ENCODE data around the gene CCDC177. TPM values are rescaled to one million over a fixed set of nuclear protein-coding genes. Genes with fewer than 3 reads are reported as not detected.

CCDC177 gene
- total and polyA plus RNA-seq, 5 donors from 2014 or later: not detected

GRCh38 chr14:69535230-69535848 is 39.3 kb downstream of the CCDC177 start:
- Histone ChIP-seq H3K4me3 (ENCODE audit: low read depth, low read length) (no peak overlapping the region), H3K27ac (ENCODE audit: insufficient read depth, low read length, poor library complexity, severe bottlenecking) (no peak overlapping the region), H3K9me3 (ENCODE audit: control insufficient read depth in 2 of 2, low read length in 2 of 2) (no peaks in the 10 kb centered on the region), H3K36me3 (ENCODE audit: control insufficient read depth, insufficient read depth, low read length) (no peaks in the 10 kb centered on the region), H3K27me3 (ENCODE audit: control insufficient read depth, insufficient read depth, low read length) (peaks cover 9% of the 10 kb centered on the region), H3K4me1 (ENCODE audit: control insufficient read depth, insufficient read depth, low read length, poor library complexity, severe bottlenecking) (no peaks in the 10 kb centered on the region)
- H3K36me3 Mint-ChIP-seq: no peaks in the 10 kb centered on the region
- no peak for DNase-seq
- H3K4me1 Mint-ChIP-seq: no peaks in the 10 kb centered on the region
- H3K27me3 Mint-ChIP-seq: peaks cover 43% of the 10 kb centered on the region
- ATAC-seq (ENCODE audit: low read depth in 2 of 2): no peak
- H3K27ac Mint-ChIP-seq: no peak overlapping the region
- H3K4me3 Mint-ChIP-seq: no peak overlapping the region
- H3K9me3 Mint-ChIP-seq: peaks cover 0 to 7% (median 0%) of the 10 kb centered on the region in 7 donors

GRCh38 chr14:69532561-69533340 is 41.9 kb downstream of the CCDC177 start:
- no peaks in the 10 kb centered on the region for H3K36me3 Mint-ChIP-seq
- H3K9me3 ChIP-seq (ENCODE audit: control insufficient read depth in 2 of 2, low read length in 2 of 2): no peaks in the 10 kb centered on the region
- no peak overlapping the region for H3K4me3 ChIP-seq (ENCODE audit: low read depth, low read length)
- H3K27me3 Mint-ChIP-seq: peaks cover 34% of the 10 kb centered on the region
- no peaks in the 10 kb centered on the region for H3K4me1 Mint-ChIP-seq
- no peaks in the 10 kb centered on the region for H3K4me1 ChIP-seq (ENCODE audit: control insufficient read depth, insufficient read depth, low read length, poor library complexity, severe bottlenecking)
- ATAC-seq (ENCODE audit: low read depth in 2 of 2): no peak
- no peak overlapping the region for H3K4me3 Mint-ChIP-seq
- peak overlapping the region in 1 of 3 donors; percentile 69 for H3K27ac Mint-ChIP-seq
- no peaks in the 10 kb centered on the region for H3K36me3 ChIP-seq (ENCODE audit: control insufficient read depth, insufficient read depth, low read length)
- H3K9me3 Mint-ChIP-seq: peaks cover 0 to 3% (median 0%) of the 10 kb centered on the region in 7 donors
- peaks cover 9% of the 10 kb centered on the region for H3K27me3 ChIP-seq (ENCODE audit: control insufficient read depth, insufficient read depth, low read length)
- H3K27ac ChIP-seq (ENCODE audit: insufficient read depth, low read length, poor library complexity, severe bottlenecking): no peak overlapping the region
- DNase-seq: no peak

GRCh38 chr14:69531135-69531534 is 43.5 kb downstream of the CCDC177 start:
- H3K4me3 Mint-ChIP-seq: no peak overlapping the region
- ATAC-seq (ENCODE audit: low read depth in 2 of 2) (no peak), DNase-seq (no peak)
- H3K27ac Mint-ChIP-seq: no peak overlapping the region
- no peaks in the 10 kb centered on the region for H3K36me3 Mint-ChIP-seq
- H3K4me1 ChIP-seq (ENCODE audit: control insufficient read depth, insufficient read depth, low read length, poor library complexity, severe bottlenecking): no peaks in the 10 kb centered on the region
- peaks cover 28% of the 10 kb centered on the region for H3K27me3 Mint-ChIP-seq
- H3K36me3 ChIP-seq (ENCODE audit: control insufficient read depth, insufficient read depth, low read length): no peaks in the 10 kb centered on the region
- no peaks in the 10 kb centered on the region for H3K9me3 ChIP-seq (ENCODE audit: control insufficient read depth in 2 of 2, low read length in 2 of 2)
- H3K9me3 Mint-ChIP-seq: peaks cover 0 to 3% (median 0%) of the 10 kb centered on the region in 7 donors
- no peak overlapping the region for H3K27ac ChIP-seq (ENCODE audit: insufficient read depth, low read length, poor library complexity, severe bottlenecking)
- peaks cover 6% of the 10 kb centered on the region for H3K27me3 ChIP-seq (ENCODE audit: control insufficient read depth, insufficient read depth, low read length)
- H3K4me1 Mint-ChIP-seq: no peaks in the 10 kb centered on the region
- H3K4me3 ChIP-seq (ENCODE audit: low read depth, low read length): no peak overlapping the region

- Histone ChIP-seq H3K27ac (ENCODE audit: insufficient read depth, low read length, poor library complexity, severe bottlenecking) (no peak overlapping the region), H3K27me3 (ENCODE audit: control insufficient read depth, insufficient read depth, low read length) (peaks cover 2% of the 10 kb centered on the region), H3K36me3 (ENCODE audit: control insufficient read depth, insufficient read depth, low read length) (no peaks in the 10 kb centered on the region), H3K9me3 (ENCODE audit: control insufficient read depth in 2 of 2, low read length in 2 of 2) (no peaks in the 10 kb centered on the region), H3K4me3 (ENCODE audit: low read depth, low read length) (no peak overlapping the region), H3K4me1 (ENCODE audit: control insufficient read depth, insufficient read depth, low read length, poor library complexity, severe bottlenecking) (no peaks in the 10 kb centered on the region)
- no peak for DNase-seq
- no peak overlapping the region for H3K4me3 Mint-ChIP-seq
- no peak for ATAC-seq (ENCODE audit: low read depth in 2 of 2)
- H3K27ac Mint-ChIP-seq: no peak overlapping the region
- H3K4me1 Mint-ChIP-seq: no peaks in the 10 kb centered on the region
- peaks cover 24% of the 10 kb centered on the region for H3K27me3 Mint-ChIP-seq
- H3K36me3 Mint-ChIP-seq: no peaks in the 10 kb centered on the region
- peaks cover 0 to 3% (median 0%) of the 10 kb centered on the region in 7 donors for H3K9me3 Mint-ChIP-seq
Measured at GRCh38 chr14:69530095-69530494, 44.6 kb downstream of the CCDC177 start.

GRCh38 chr14:69529563-69529962 is 45.1 kb downstream of the CCDC177 start:
- Mint-ChIP-seq H3K4me3 (no peak overlapping the region), H3K4me1 (no peaks in the 10 kb centered on the region), H3K27me3 (peaks cover 28% of the 10 kb centered on the region), H3K9me3 (no peaks in the 10 kb centered on the region), H3K36me3 (no peaks in the 10 kb centered on the region), H3K27ac (no peak overlapping the region)
- Histone ChIP-seq H3K4me1 (ENCODE audit: control insufficient read depth, insufficient read depth, low read length, poor library complexity, severe bottlenecking) (no peaks in the 10 kb centered on the region), H3K27ac (ENCODE audit: insufficient read depth, low read length, poor library complexity, severe bottlenecking) (no peak overlapping the region), H3K9me3 (ENCODE audit: control insufficient read depth in 2 of 2, low read length in 2 of 2) (no peaks in the 10 kb centered on the region), H3K27me3 (ENCODE audit: control insufficient read depth, insufficient read depth, low read length) (peaks cover 2% of the 10 kb centered on the region), H3K36me3 (ENCODE audit: control insufficient read depth, insufficient read depth, low read length) (no peaks in the 10 kb centered on the region), H3K4me3 (ENCODE audit: low read depth, low read length) (no peak overlapping the region)
- ATAC-seq (ENCODE audit: low read depth in 2 of 2): no peak
- no peak for DNase-seq

- Histone ChIP-seq H3K9me3 (ENCODE audit: control insufficient read depth in 2 of 2, low read length in 2 of 2) (no peaks in the 10 kb centered on the region), H3K4me3 (ENCODE audit: low read depth, low read length) (no peak overlapping the region), H3K36me3 (ENCODE audit: control insufficient read depth, insufficient read depth, low read length) (no peaks in the 10 kb centered on the region), H3K27ac (ENCODE audit: insufficient read depth, low read length, poor library complexity, severe bottlenecking) (no peak overlapping the region), H3K27me3 (ENCODE audit: control insufficient read depth, insufficient read depth, low read length) (peaks cover 2% of the 10 kb centered on the region), H3K4me1 (ENCODE audit: control insufficient read depth, insufficient read depth, low read length, poor library complexity, severe bottlenecking) (no peaks in the 10 kb centered on the region)
- DNase-seq (no peak), ATAC-seq (ENCODE audit: low read depth in 2 of 2) (no peak)
- no peaks in the 10 kb centered on the region for H3K36me3 Mint-ChIP-seq
- H3K27me3 Mint-ChIP-seq: peaks cover 28% of the 10 kb centered on the region
- H3K9me3 Mint-ChIP-seq: no peaks in the 10 kb centered on the region
- no peak overlapping the region for H3K4me3 Mint-ChIP-seq
- peak overlapping the region in 1 of 3 donors; percentile 56 for H3K27ac Mint-ChIP-seq
- H3K4me1 Mint-ChIP-seq: no peaks in the 10 kb centered on the region
Measured at GRCh38 chr14:69528930-69529329, 45.7 kb downstream of the CCDC177 start.

GRCh38 chr14:69528143-69528542 is 46.5 kb downstream of the CCDC177 start:
- H3K4me1 Mint-ChIP-seq: no peaks in the 10 kb centered on the region
- no peaks in the 10 kb centered on the region for H3K36me3 Mint-ChIP-seq
- no peak overlapping the region for H3K4me3 ChIP-seq (ENCODE audit: low read depth, low read length)
- no peaks in the 10 kb centered on the region for H3K27me3 ChIP-seq (ENCODE audit: control insufficient read depth, insufficient read depth, low read length)
- no peak overlapping the region for H3K27ac Mint-ChIP-seq
- DNase-seq (no peak), ATAC-seq (ENCODE audit: low read depth in 2 of 2) (no peak)
- no peak overlapping the region for H3K27ac ChIP-seq (ENCODE audit: insufficient read depth, low read length, poor library complexity, severe bottlenecking)
- no peaks in the 10 kb centered on the region for H3K36me3 ChIP-seq (ENCODE audit: control insufficient read depth, insufficient read depth, low read length)
- H3K9me3 Mint-ChIP-seq: no peaks in the 10 kb centered on the region
- H3K4me1 ChIP-seq (ENCODE audit: control insufficient read depth, insufficient read depth, low read length, poor library complexity, severe bottlenecking): no peaks in the 10 kb centered on the region
- peaks cover 20% of the 10 kb centered on the region for H3K27me3 Mint-ChIP-seq
- no peaks in the 10 kb centered on the region for H3K9me3 ChIP-seq (ENCODE audit: control insufficient read depth in 2 of 2, low read length in 2 of 2)
- no peak overlapping the region for H3K4me3 Mint-ChIP-seq

GRCh38 chr14:69527635-69528034 is 47.0 kb downstream of the CCDC177 start:
- Mint-ChIP-seq H3K27ac (no peak overlapping the region), H3K9me3 (no peaks in the 10 kb centered on the region), H3K27me3 (peaks cover 19% of the 10 kb centered on the region), H3K4me3 (no peak overlapping the region), H3K36me3 (no peaks in the 10 kb centered on the region), H3K4me1 (no peaks in the 10 kb centered on the region)
- Histone ChIP-seq H3K27me3 (ENCODE audit: control insufficient read depth, insufficient read depth, low read length) (no peaks in the 10 kb centered on the region), H3K4me1 (ENCODE audit: control insufficient read depth, insufficient read depth, low read length, poor library complexity, severe bottlenecking) (no peaks in the 10 kb centered on the region), H3K36me3 (ENCODE audit: control insufficient read depth, insufficient read depth, low read length) (no peaks in the 10 kb centered on the region), H3K9me3 (ENCODE audit: control insufficient read depth in 2 of 2, low read length in 2 of 2) (no peaks in the 10 kb centered on the region), H3K27ac (ENCODE audit: insufficient read depth, low read length, poor library complexity, severe bottlenecking) (no peak overlapping the region), H3K4me3 (ENCODE audit: low read depth, low read length) (no peak overlapping the region)
- no peak for ATAC-seq (ENCODE audit: low read depth in 2 of 2)
- no peak for DNase-seq

Data from CD4-positive, CD25-positive, alpha-beta regulatory T cell (primary cell).